Measurements from ENCODE around the gene UST.
A peak's percentile ranks its signal among the peaks of the same experiment; 100 is the strongest.
"Not testable (repeated sequence)": the region's sequence is repeated elsewhere in the genome, so short reads cannot be mapped to it uniquely, and the experiment has no call there.

The UST gene

GRCh38 chr6:148857798-148858390 lies 111.1 kb downstream of the UST start:
- no peaks in the 10 kb centered on the region for H3K36me3 ChIP-seq (replicated peaks)
- no peak overlapping the region for H3K27ac ChIP-seq
- in situ Hi-C loops (cut with HindIII; ENCODE audit: low pct_ligation_motif_present, low sequenced_read_pairs) = no loop called here
- no peaks in the 10 kb centered on the region for H3K27me3 ChIP-seq (replicated peaks)
- peak; percentile 24 for DNase-seq
- TF ChIP-seq CTCF (IDR thresholded peaks at IDR 0.05; ENCODE audit: low read depth, low read length, missing control alignments) = no peak
- H3K4me3 ChIP-seq (ENCODE audit: low read depth, low read length) = no peak overlapping the region

- in situ Hi-C loops (cut with HindIII; ENCODE audit: low pct_ligation_motif_present, low sequenced_read_pairs); H3K27me3 ChIP-seq (replicated peaks); H3K4me3 ChIP-seq (ENCODE audit: low read depth, low read length); DNase-seq; H3K27ac ChIP-seq; H3K36me3 ChIP-seq (replicated peaks): not testable (repeated sequence)
Measured at GRCh38 chr6:148864132-148864531, 117.3 kb downstream of the UST start.

GRCh38 chr6:148864941-148865340 lies 118.1 kb downstream of the UST start:
- DNase-seq = no peak
- Histone ChIP-seq H3K27me3 (replicated peaks) (no peaks in the 10 kb centered on the region), H3K27ac (no peak overlapping the region), H3K36me3 (replicated peaks) (no peaks in the 10 kb centered on the region), H3K4me3 (ENCODE audit: low read depth, low read length) (no peak overlapping the region)
- TF ChIP-seq CTCF (IDR thresholded peaks at IDR 0.05; ENCODE audit: low read depth, low read length, missing control alignments) = no peak
- in situ Hi-C loops (cut with HindIII; ENCODE audit: low pct_ligation_motif_present, low sequenced_read_pairs) = no loop called here

- no peak for DNase-seq
- no peak for TF ChIP-seq CTCF (IDR thresholded peaks at IDR 0.05; ENCODE audit: low read depth, low read length, missing control alignments)
- Histone ChIP-seq H3K4me3 (ENCODE audit: low read depth, low read length) (no peak overlapping the region), H3K36me3 (replicated peaks) (no peaks in the 10 kb centered on the region), H3K27me3 (replicated peaks) (no peaks in the 10 kb centered on the region), H3K27ac (no peak overlapping the region)
- in situ Hi-C loops (cut with HindIII; ENCODE audit: low pct_ligation_motif_present, low sequenced_read_pairs) = no loop called here
Measured at GRCh38 chr6:148866657-148867268, 119.9 kb downstream of the UST start.

- no peaks in the 10 kb centered on the region for H3K36me3 ChIP-seq (replicated peaks)
- H3K27me3 ChIP-seq (replicated peaks) = no peaks in the 10 kb centered on the region
- TF ChIP-seq CTCF (IDR thresholded peaks at IDR 0.05; ENCODE audit: low read depth, low read length, missing control alignments) = no peak
- no peak overlapping the region for H3K4me3 ChIP-seq (ENCODE audit: low read depth, low read length)
- in situ Hi-C loops (cut with HindIII; ENCODE audit: low pct_ligation_motif_present, low sequenced_read_pairs) = no loop called here
- DNase-seq = no peak
- H3K27ac ChIP-seq = peak overlapping the region; percentile 47
Measured at GRCh38 chr6:148867862-148868261, 121.0 kb downstream of the UST start.

GRCh38 chr6:148868314-148868713 lies 121.5 kb downstream of the UST start:
- Histone ChIP-seq H3K27me3 (replicated peaks) (no peaks in the 10 kb centered on the region), H3K4me3 (ENCODE audit: low read depth, low read length) (no peak overlapping the region), H3K27ac (peak overlapping the region; percentile 47), H3K36me3 (replicated peaks) (no peaks in the 10 kb centered on the region)
- peak; percentile 64 for DNase-seq
- in situ Hi-C loops (cut with HindIII; ENCODE audit: low pct_ligation_motif_present, low sequenced_read_pairs) = no loop called here
- no peak for TF ChIP-seq CTCF (IDR thresholded peaks at IDR 0.05; ENCODE audit: low read depth, low read length, missing control alignments)
